GM13977 (cell line): Measurements from ENCODE around the gene PKP2.
"Not testable (repeated sequence)": the region's sequence is repeated elsewhere in the genome, so short reads cannot be mapped to it uniquely, and the experiment has no call there.

ENCODE experiments used
- DNase-seq: peaks from one replicate; pipeline ENCODE4 v3.0.0; 2012; ENCODE audit warnings: low spot score
- in situ Hi-C: fragments of 300-500 bp; cut with MboI; formaldehyde crosslinking; loops from one replicate; pipeline ENCODE4 v1.12.0; 2022; ENCODE audit warnings: low sequenced_read_pairs, low pct_unique_long_range_greater_than_20kb, mixed read lengths, inconsistent platforms; ENCODE audit not compliant: unreplicated experiment
- TF ChIP-seq, protein P1 (sequence below): IDR thresholded peaks from 2 replicates; pipeline ENCODE4 v1.5.1; 2012; ENCODE audit warnings: mild to moderate bottlenecking, control low read depth; ENCODE audit not compliant: insufficient read depth; ENCODE audit errors: extremely low read depth, missing control alignments

PKP2 gene

DNA sequence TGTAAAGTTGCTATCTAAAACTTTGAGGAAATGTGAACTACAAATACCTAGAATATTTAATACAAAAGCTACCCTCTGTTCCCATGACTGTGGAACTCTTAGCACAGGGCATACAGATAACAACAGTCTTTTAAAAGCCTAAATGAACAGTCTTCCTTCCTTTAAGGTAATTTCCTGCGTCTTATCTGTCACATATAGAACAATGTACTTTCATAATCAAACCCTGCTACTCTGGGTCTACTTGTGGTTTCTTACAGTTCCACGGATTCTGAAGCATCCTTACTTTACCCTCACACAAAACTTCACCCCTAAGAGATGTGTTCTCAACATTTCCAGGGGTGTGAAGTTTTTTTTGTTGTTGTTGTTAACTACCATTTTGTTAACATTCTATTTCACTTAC is 5.1 kb downstream of the PKP2 start:
- in situ Hi-C loops = no loop called here
- no peak for DNase-seq
- TF ChIP-seq, protein P1, sequence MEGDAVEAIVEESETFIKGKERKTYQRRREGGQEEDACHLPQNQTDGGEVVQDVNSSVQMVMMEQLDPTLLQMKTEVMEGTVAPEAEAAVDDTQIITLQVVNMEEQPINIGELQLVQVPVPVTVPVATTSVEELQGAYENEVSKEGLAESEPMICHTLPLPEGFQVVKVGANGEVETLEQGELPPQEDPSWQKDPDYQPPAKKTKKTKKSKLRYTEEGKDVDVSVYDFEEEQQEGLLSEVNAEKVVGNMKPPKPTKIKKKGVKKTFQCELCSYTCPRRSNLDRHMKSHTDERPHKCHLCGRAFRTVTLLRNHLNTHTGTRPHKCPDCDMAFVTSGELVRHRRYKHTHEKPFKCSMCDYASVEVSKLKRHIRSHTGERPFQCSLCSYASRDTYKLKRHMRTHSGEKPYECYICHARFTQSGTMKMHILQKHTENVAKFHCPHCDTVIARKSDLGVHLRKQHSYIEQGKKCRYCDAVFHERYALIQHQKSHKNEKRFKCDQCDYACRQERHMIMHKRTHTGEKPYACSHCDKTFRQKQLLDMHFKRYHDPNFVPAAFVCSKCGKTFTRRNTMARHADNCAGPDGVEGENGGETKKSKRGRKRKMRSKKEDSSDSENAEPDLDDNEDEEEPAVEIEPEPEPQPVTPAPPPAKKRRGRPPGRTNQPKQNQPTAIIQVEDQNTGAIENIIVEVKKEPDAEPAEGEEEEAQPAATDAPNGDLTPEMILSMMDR = no peak

DNA sequence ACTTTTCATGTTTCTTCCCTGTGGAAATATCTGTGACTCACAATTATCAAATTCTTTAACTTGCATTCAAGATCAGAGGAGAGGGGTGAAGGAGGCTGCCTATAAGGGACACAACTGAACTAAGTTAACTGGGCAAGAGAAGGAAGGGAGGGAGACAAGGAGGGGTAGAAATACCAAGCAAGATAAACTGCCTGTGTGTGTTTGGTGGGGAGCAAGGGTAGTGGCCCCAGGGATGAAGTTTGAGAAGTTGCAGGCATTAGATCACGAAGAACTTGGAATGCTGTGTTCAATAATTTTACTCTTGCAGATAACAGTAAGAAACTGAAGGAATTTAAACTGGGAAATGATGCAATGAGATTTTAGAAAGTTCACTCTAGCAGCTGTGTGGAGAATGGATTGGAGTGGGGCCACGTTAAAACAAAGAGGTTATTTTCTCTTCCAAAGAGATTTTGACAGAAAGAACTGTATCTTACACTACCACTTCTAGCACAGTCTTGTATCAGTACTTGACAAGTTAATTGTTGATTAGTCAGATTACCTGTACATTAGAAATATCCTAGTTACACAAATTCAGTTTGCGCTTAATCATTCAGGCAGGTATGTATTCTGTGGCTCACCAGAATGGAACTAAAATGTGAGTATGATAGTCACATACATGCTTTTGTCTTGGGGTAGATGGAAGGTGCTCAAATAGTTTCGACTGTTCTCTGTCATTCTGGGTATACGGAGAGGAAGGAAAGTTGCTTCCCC is 7.4 kb downstream of the PKP2 start:
- TF ChIP-seq, protein P1 = no peak
- DNase-seq = no peak
- in situ Hi-C loops = no loop called here

DNA sequence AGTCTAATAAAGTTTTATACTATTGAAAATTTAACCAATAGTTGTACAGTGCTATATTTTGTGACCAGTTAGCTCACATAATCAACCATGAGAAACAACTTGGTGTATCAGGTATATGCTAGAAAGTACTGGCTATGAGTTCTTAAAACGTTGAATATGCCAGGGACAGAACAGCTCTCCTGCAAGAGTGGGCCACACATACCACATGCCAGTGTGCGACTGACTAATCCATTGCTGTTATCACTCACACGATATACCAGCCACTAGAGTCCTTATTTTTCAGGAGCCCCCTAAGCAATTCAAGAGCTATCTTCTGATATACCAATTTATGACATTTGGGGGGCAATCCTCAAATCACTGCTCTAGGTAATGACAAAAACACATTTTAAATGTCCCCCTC is 9.5 kb downstream of the PKP2 start:
- TF ChIP-seq, protein P1 = no peak
- in situ Hi-C loops = no loop called here
- no peak for DNase-seq

DNA sequence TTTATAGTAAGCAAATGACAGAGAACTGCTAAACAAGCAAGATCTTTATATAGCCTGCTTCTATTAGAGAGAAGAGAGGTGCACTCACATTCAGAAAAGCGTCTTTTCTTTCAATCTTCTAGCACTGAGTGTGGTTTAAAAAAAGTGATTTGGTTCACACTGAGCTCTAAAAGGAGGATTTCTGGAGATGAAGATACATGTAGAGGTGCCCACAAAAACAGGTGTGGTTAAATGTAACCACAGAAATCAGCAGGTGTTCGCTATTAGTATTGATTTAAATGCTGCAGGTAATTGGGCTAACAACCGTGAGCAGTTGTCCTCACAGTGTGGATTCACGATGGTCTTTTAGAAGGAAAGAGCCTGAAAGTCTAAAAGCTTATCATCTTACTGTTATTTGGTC is 10.7 kb downstream of the PKP2 start:
- in situ Hi-C loops = no loop called here
- TF ChIP-seq, protein P1 = no peak
- DNase-seq = no peak

DNA sequence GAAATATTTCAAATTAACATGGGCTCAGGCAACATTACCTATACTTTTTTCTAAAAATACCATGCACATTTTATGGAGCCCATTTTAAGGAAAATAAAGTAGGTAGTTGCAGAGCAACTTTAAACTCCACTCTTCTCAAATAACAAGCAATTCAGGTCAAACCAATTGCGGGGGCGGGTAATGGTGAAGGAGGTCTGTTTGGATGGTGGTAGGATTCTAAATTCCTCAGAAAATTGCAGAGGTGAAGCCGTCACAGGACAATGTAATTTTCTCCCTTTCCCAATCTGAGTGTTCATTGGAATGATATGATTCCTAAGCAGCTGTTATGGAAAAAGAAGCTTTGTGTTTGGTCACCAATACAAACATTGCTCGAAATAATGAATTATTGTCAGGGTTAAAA is 11.6 kb downstream of the PKP2 start:
- TF ChIP-seq, protein P1 = no peak
- no peak for DNase-seq
- in situ Hi-C loops = no loop called here

DNA sequence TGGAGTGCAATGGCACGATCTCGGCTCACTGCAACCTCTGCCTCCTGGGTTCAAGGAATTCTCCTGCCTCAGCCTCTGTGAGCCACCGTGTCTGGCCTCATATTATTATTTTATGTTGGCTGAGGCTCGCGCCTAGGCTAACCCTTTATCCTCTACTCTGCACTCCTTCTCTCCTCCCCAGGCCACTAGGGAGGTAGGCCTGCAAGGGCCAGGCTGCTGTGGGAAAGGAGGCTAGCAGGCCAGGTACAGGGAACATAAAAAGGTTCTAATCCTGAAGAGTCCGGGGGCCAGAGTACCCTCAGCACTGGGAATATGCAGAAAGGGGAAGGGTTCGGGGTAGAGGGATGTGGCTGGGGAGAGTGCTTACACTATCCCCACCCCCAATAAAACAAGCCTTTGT is 14.9 kb downstream of the PKP2 start:
- no peak for DNase-seq
- TF ChIP-seq, protein P1 = no peak
- in situ Hi-C loops = no loop called here

DNA sequence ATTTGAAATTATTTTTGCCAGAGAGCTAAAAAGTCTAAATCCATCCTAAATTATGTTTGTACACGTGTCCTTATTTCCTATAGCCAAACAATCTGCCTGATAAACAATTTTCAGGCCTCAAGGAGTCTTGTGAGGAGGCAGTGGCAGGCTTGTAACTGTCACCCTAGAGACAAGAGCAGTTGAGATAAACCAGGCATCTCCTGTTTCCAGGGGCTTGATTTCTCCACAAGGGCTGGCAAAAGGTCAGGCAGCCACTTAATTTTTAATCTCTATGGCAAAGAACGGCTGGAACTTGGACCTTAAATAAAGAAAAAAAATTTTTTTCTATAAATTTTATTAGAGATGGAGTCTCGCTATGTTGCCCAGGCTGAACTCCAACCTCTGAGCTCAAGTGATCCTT is 15.5 kb downstream of the PKP2 start:
- no peak for DNase-seq
- in situ Hi-C loops = no loop called here
- TF ChIP-seq, protein P1 = no peak

DNA sequence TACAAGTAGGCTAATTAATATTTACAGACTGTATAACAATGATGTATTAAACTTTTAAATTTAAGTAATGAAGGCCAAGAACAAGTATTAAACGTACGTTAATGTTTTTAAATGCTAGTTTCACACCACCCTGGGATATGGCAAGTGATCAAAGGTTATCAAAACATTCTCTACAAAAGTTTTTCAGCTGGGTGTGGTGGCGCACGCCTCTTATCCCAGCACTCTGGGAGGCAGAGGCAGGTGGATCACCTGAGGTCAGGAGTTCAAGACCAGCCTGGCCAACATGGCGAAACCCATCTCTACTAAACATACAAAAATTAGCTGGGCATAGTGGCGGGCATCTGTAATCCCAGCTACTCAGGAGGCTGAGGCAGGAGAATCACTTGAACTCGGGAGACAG is 17.5 kb downstream of the PKP2 start:
- DNase-seq, in situ Hi-C loops: not testable (repeated sequence)
